IMR-90 (cell line): Measurements from ENCODE around the gene PPP1R9A. TPM values are rescaled to one million over a fixed set of nuclear protein-coding genes. Genes with fewer than 3 reads are reported as not detected.

Experiments
- ATAC-seq: fragments of 200-7000 bp; cut with Tn5 transposase; 2 replicates; pipeline ENCODE4 v1.9.1; 2020; ENCODE audit warnings: low read depth, mild to moderate bottlenecking, moderate library complexity
- BruUV-seq: library from RNA; stranded (reverse); fragments of 400-500 nt; replicated peaks from 2 replicates; lab custom pipeline; 2021; lab: Mats Ljungman, UMichigan
- CTCF ChIA-PET: fragments of 300-600 bp; formaldehyde crosslinking; extraction: SDS; loops from one replicate; lab custom pipeline; 2021; ENCODE audit warnings: antibody characterized with exemption; lab: Yijun Ruan, JAX
- POLR2A ChIA-PET: fragments of 300-600 bp; sonication (Branson Sonifier 250); formaldehyde crosslinking; loops from one replicate; lab custom pipeline; 2022; ENCODE audit warnings: antibody characterized with exemption; ENCODE audit not compliant: unreplicated experiment; lab: Charles Lee
- DNase-seq: peaks from one replicate; pipeline ENCODE4 v3.0.0; 2013
- H2AFZ ChIP-seq: replicated peaks from 2 replicates; pipeline ENCODE3; 2013; ENCODE audit warnings: low read length, mild to moderate bottlenecking; ENCODE audit not compliant: poor library complexity
- H2AK5ac ChIP-seq: 2 replicates; pipeline ENCODE4 v1.6.1; 2013; ENCODE audit warnings: low read depth, low read length, inconsistent platforms
- H2AK9ac ChIP-seq: replicated peaks from 2 replicates; pipeline ENCODE3; 2013; ENCODE audit warnings: mild to moderate bottlenecking, low read depth, low read length, moderate library complexity; ENCODE audit not compliant: poor library complexity
- H2BK120ac ChIP-seq: 2 replicates; pipeline ENCODE4 v1.6.1; 2013; ENCODE audit warnings: low read depth, low read length, inconsistent platforms
- H2BK15ac ChIP-seq: 3 replicates; pipeline ENCODE4 v1.6.1; 2013; ENCODE audit warnings: low read depth, low read length, inconsistent platforms
- H2BK20ac ChIP-seq: 2 replicates; pipeline ENCODE4 v1.6.1; 2013; ENCODE audit warnings: low read depth, mild to moderate bottlenecking, inconsistent platforms, low read length, moderate library complexity
- H2BK5ac ChIP-seq: 2 replicates; pipeline ENCODE4 v1.6.1; 2013; ENCODE audit warnings: mild to moderate bottlenecking, low read depth, low read length, inconsistent platforms; ENCODE audit not compliant: poor library complexity, severe bottlenecking
- H3K14ac ChIP-seq: replicated peaks from 2 replicates; pipeline ENCODE4 v1.6.1; 2013; ENCODE audit warnings: low read depth, low read length, inconsistent platforms
- H3K18ac ChIP-seq: 2 replicates; pipeline ENCODE4 v1.6.1; 2013; ENCODE audit warnings: low read depth, low read length, control low read depth
- H3K23ac ChIP-seq: 2 replicates; pipeline ENCODE4 v1.6.1; 2013; ENCODE audit warnings: low read depth, low read length, inconsistent platforms
- H3K27ac ChIP-seq: 2 replicates; pipeline ENCODE4 v1.5.1; 2013; ENCODE audit warnings: mild to moderate bottlenecking, control low read depth, low read length; ENCODE audit not compliant: insufficient read depth
- H3K27me3 ChIP-seq: 2 replicates; pipeline ENCODE4 v1.6.1; 2013; ENCODE audit warnings: low read length; ENCODE audit not compliant: control insufficient read depth, insufficient read depth
- H3K36me3 ChIP-seq: 2 replicates; pipeline ENCODE4 v1.6.1; 2013; ENCODE audit warnings: low read length, mixed read lengths; ENCODE audit not compliant: control insufficient read depth, insufficient read depth
- H3K4ac ChIP-seq: 2 replicates; pipeline ENCODE4 v1.6.1; 2013; ENCODE audit warnings: low read depth, low read length, inconsistent platforms
- H3K4me1 ChIP-seq: 2 replicates; pipeline ENCODE4 v1.6.1; 2013; ENCODE audit warnings: low read length, mixed read lengths; ENCODE audit not compliant: control insufficient read depth, insufficient read depth
- H3K4me2 ChIP-seq: 2 replicates; pipeline ENCODE4 v1.6.1; 2013; ENCODE audit warnings: low read depth, mild to moderate bottlenecking, control low read depth, low read length, moderate library complexity
- H3K4me3 ChIP-seq: 2 replicates; pipeline ENCODE4 v1.5.1; 2013; ENCODE audit warnings: low read depth, mild to moderate bottlenecking, control low read depth, low read length, moderate library complexity; ENCODE audit not compliant: insufficient read depth
- H3K56ac ChIP-seq: 2 replicates; pipeline ENCODE4 v1.6.1; 2013; ENCODE audit warnings: low read length, inconsistent platforms; ENCODE audit not compliant: insufficient read depth; ENCODE audit errors: extremely low read depth
- H3K79me1 ChIP-seq, 2 experiments: 2 replicates each; pipeline ENCODE4 v1.6.1; 2013; ENCODE audit warnings: low read length in 2 of 2, inconsistent platforms in 1 of 2, low read depth in 1 of 2
- H3K9ac ChIP-seq: 2 replicates; pipeline ENCODE4 v1.6.1; 2013; ENCODE audit warnings: low read depth, low read length, control low read depth
- H3K9me1 ChIP-seq: 2 replicates; pipeline ENCODE4 v1.6.1; 2013; ENCODE audit warnings: low read length, inconsistent platforms; ENCODE audit not compliant: insufficient read depth
- H3K9me3 ChIP-seq: 2 replicates; pipeline ENCODE4 v1.6.1; 2013; ENCODE audit warnings: low read length; ENCODE audit not compliant: control insufficient read depth, insufficient read depth
- H4K20me1 ChIP-seq: 2 replicates; pipeline ENCODE4 v1.6.1; 2013; ENCODE audit warnings: low read length, inconsistent platforms; ENCODE audit not compliant: insufficient read depth
- H4K5ac ChIP-seq: 2 replicates; pipeline ENCODE4 v1.6.1; 2013; ENCODE audit warnings: mild to moderate bottlenecking, low read depth, low read length, control low read depth
- H4K8ac ChIP-seq, 2 experiments: 2 replicates each; pipeline ENCODE4 v1.6.1; 2013; ENCODE audit warnings: low read depth in 2 of 2, low read length in 2 of 2, control low read depth in 1 of 2, inconsistent platforms in 1 of 2
- H4K91ac ChIP-seq: 2 replicates; pipeline ENCODE4 v1.6.1; 2013; ENCODE audit warnings: low read depth, low read length, inconsistent platforms; ENCODE audit not compliant: insufficient read depth
- BHLHE40 ChIP-seq: fragments of 150-350 bp; IDR thresholded peaks from 2 replicates; pipeline ENCODE4 v1.6.1; 2016; ENCODE audit warnings: mild to moderate bottlenecking, low read depth, low read length
- CEBPB ChIP-seq: IDR thresholded peaks from 2 replicates; pipeline ENCODE4 v1.6.1; 2012; ENCODE audit warnings: low read depth, low read length, improper control_type of control experiment
- CHD1 ChIP-seq: IDR thresholded peaks from 2 replicates; pipeline ENCODE4 v1.6.1; 2012; ENCODE audit warnings: low read depth, low read length, improper control_type of control experiment
- CTCF ChIP-seq: conservative IDR thresholded peaks from 2 replicates; pipeline ENCODE4 v1.5.1; 2012; ENCODE audit warnings: mild to moderate bottlenecking, low read depth, low read length, improper control_type of control experiment
- ELK1 ChIP-seq: fragments of 150-350 bp; IDR thresholded peaks from 2 replicates; pipeline ENCODE4 v1.6.1; 2016; ENCODE audit warnings: low read depth, mild to moderate bottlenecking, low read length, moderate library complexity, borderline replicate concordance
- FOS ChIP-seq: fragments of 150-350 bp; IDR thresholded peaks from 2 replicates; pipeline ENCODE4 v1.6.1; 2016; ENCODE audit warnings: low read depth, low read length
- MAFK ChIP-seq: IDR thresholded peaks from 2 replicates; pipeline ENCODE4 v1.6.1; 2012; ENCODE audit warnings: low read depth, low read length, improper control_type of control experiment
- MAZ ChIP-seq: IDR thresholded peaks from 2 replicates; pipeline ENCODE4 v1.6.1; 2012; ENCODE audit warnings: low read depth, mild to moderate bottlenecking, low read length, improper control_type of control experiment, moderate library complexity, borderline replicate concordance
- MXI1 ChIP-seq: IDR thresholded peaks from 2 replicates; pipeline ENCODE4 v1.6.1; 2012; ENCODE audit warnings: low read depth, mild to moderate bottlenecking, low read length, moderate library complexity, borderline replicate concordance
- NFE2L2 ChIP-seq: fragments of 150-350 bp; IDR thresholded peaks from 2 replicates; pipeline ENCODE4 v1.6.1; 2016; ENCODE audit warnings: low read depth, mild to moderate bottlenecking, low read length
- POLR2A ChIP-seq: IDR thresholded peaks from 2 replicates; pipeline ENCODE4 v1.6.1; 2012; ENCODE audit warnings: mild to moderate bottlenecking, low read depth, low read length
- RAD21 ChIP-seq: IDR thresholded peaks from 2 replicates; pipeline ENCODE4 v1.6.1; 2012; ENCODE audit warnings: low read length, improper control_type of control experiment
- RCOR1 ChIP-seq: IDR thresholded peaks from 2 replicates; pipeline ENCODE4 v1.6.1; 2012; ENCODE audit warnings: mild to moderate bottlenecking, low read length, improper control_type of control experiment; ENCODE audit not compliant: insufficient replicate concordance
- RFX5 ChIP-seq: IDR thresholded peaks from 2 replicates; pipeline ENCODE4 v1.8.0; 2012; ENCODE audit warnings: low read depth, mild to moderate bottlenecking, low read length, moderate library complexity
- SMC3 ChIP-seq: fragments of 150-350 bp; IDR thresholded peaks from 2 replicates; pipeline ENCODE4 v1.6.1; 2016; ENCODE audit warnings: low read depth, mild to moderate bottlenecking, antibody characterized with exemption, low read length, moderate library complexity
- dilution Hi-C: fragments of 300-500 bp; cut with HindIII; formaldehyde crosslinking; loops from one replicate; pipeline ENCODE4 v1.14.3; 2018; ENCODE audit warnings: low sequenced_read_pairs; ENCODE audit not compliant: unreplicated experiment
- in situ Hi-C: fragments of 300-500 bp; cut with MboI; formaldehyde crosslinking; loops from 3 replicates; pipeline ENCODE4 v1.14.3; 2019; ENCODE audit warnings: low sequenced_read_pairs, inconsistent platforms, mixed read lengths
- intact Hi-C: fragments of 100-400 bp; cut with micrococcal nuclease; formaldehyde crosslinking; loops from 2 replicates; pipeline ENCODE4 v1.10.0; 2022
- polyA plus RNA-seq, 3 experiments: library from polyadenylated mRNA; depleted of rRNA; stranded (reverse); fragments of >200 nt; gene quantifications; 2 replicates each; pipeline ENCODE4 v1.2.3, GENCODE V29; 2012; ENCODE audit warnings: low replicate concordance in 1 of 3
- total RNA-seq: library from RNA; depleted of rRNA; stranded (reverse); fragments of >200 nt; gene quantifications from 2 replicates; pipeline ENCODE4 v1.2.3, GENCODE V29; 2012
- TF ChIP-seq, protein P1 (sequence below): fragments of 150-350 bp; IDR thresholded peaks from 2 replicates; pipeline ENCODE4 v1.6.1; 2017; ENCODE audit warnings: mild to moderate bottlenecking, antibody characterized with exemption, low read length, low read depth

The PPP1R9A gene
- total and polyA plus RNA-seq, 2 of the 4 experiments (the other 2 are of a cell fraction) = not detected

- ChIA-PET POLR2A (no interaction called here), CTCF (interaction anchor here (0.6 kb wide), 1 partner anchor 23 kb away, joined by 3 read pairs; no protein-coding TSS in a partner anchor)
- no peak overlapping the region for H4K91ac ChIP-seq
- H2BK15ac ChIP-seq = no peak overlapping the region
- H2BK120ac ChIP-seq = no peak overlapping the region
- H4K5ac ChIP-seq = no peak overlapping the region
- no peak for TF ChIP-seq MAFK
- no peak for TF ChIP-seq RCOR1
- TF ChIP-seq NFE2L2 = no peak
- TF ChIP-seq CHD1 = no peak
- no peak for TF ChIP-seq MXI1
- no peak for TF ChIP-seq POLR2A
- no peak for TF ChIP-seq MAZ
- TF ChIP-seq, protein P1, sequence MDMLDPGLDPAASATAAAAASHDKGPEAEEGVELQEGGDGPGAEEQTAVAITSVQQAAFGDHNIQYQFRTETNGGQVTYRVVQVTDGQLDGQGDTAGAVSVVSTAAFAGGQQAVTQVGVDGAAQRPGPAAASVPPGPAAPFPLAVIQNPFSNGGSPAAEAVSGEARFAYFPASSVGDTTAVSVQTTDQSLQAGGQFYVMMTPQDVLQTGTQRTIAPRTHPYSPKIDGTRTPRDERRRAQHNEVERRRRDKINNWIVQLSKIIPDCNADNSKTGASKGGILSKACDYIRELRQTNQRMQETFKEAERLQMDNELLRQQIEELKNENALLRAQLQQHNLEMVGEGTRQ = no peak
- TF ChIP-seq CTCF = no peak
- TF ChIP-seq RAD21 = no peak
- TF ChIP-seq SMC3 = no peak
- TF ChIP-seq FOS = no peak
- TF ChIP-seq BHLHE40 = no peak
- no peak for TF ChIP-seq ELK1
- TF ChIP-seq CEBPB = no peak
- TF ChIP-seq RFX5 = no peak
- H3K36me3 ChIP-seq = no peaks in the 10 kb centered on the region
- intact Hi-C loops (no loop called here), in situ Hi-C loops (no loop called here), dilution Hi-C loops (no loop called here)
- no peaks in the 10 kb centered on the region for H4K20me1 ChIP-seq
- no peaks in the 10 kb centered on the region for H3K9me1 ChIP-seq
- no peaks in the 10 kb centered on the region for H3K4me1 ChIP-seq
- H2AK9ac ChIP-seq = no peak overlapping the region
- H2BK20ac ChIP-seq = no peak overlapping the region
- H2BK5ac ChIP-seq = no peak overlapping the region
- H3K4me3 ChIP-seq = no peak overlapping the region
- no peak overlapping the region for H2AK5ac ChIP-seq
- no peak overlapping the region for H3K4me2 ChIP-seq
- no peaks in the 10 kb centered on the region for H3K27me3 ChIP-seq
- H2AFZ ChIP-seq = no peak overlapping the region
- H3K9me3 ChIP-seq = no peaks in the 10 kb centered on the region
- no peak overlapping the region for H3K23ac ChIP-seq
- H3K27ac ChIP-seq = no peak overlapping the region
- H3K18ac ChIP-seq = no peak overlapping the region
- ATAC-seq = no peak
- H3K56ac ChIP-seq = no peak overlapping the region
- no peak overlapping the region for H3K9ac ChIP-seq
- H3K79me1 ChIP-seq = no peaks in the 10 kb centered on the region
- H3K14ac ChIP-seq = no peak overlapping the region
- H4K8ac ChIP-seq = no peak overlapping the region
- DNase-seq = no peak
- H3K4ac ChIP-seq = no peak overlapping the region
- no TSS peak for BruUV-seq
Observed at GRCh38 chr7:95169678-95170077, 262.3 kb downstream of the PPP1R9A start.
